Esophagus squamous epithelium (tissue), 4 donors: ENCODE results near the gene TRNP1.

Source experiments
- POLR2A ChIP-seq, 4 donors: fragments of 450-650 bp; IDR thresholded peaks; one replicate each; pipeline ENCODE4 v1.6.1; 2017; ENCODE audit warnings: antibody characterized with exemption in 4 of 4, mild to moderate bottlenecking in 4 of 4, moderate library complexity in 3 of 4
- TF ChIP-seq, protein P1 (sequence below), 6 experiments: fragments of 450-650 bp in 4 of 6; fragments of 200-600 bp in 2 of 6; sonication (generic) in 2 of 6; IDR thresholded peaks; one replicate each; pipeline ENCODE4 v1.5.1; 2016 to 2019; ENCODE audit warnings: antibody characterized with exemption in 6 of 6, mild to moderate bottlenecking in 4 of 6, moderate library complexity in 4 of 6

DNA sequence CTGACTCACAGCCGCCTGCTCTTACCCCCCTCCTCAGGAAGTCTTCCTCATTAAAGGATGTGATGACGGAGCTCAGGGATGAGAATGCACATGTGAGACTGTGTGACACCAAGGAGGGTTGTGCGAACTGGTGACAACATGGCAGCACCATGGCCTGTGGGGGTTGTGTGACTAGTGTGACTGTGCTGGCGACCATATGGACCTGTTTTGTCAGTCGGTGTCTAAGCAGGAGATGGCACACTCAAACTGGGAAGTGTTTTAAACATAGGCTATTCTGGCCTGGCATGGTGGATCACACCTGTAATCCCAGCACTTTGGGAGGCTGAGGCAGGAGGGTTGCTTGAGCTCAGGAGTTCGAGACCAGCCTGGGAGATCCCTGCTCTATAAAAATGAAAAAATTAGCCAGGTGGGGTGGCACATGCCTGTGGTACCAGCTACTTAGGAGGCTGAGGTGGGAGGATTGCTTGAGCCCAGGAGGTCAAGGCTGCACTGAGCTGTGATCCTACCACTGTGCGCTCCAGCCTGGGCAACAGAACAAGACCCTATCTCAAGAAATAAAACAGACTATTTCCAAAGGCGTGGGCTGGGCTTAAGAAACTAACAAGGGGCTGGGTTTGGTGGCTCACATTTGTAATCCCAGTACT, 7.4 kb downstream of the TRNP1 start:
- TF ChIP-seq, protein P1, sequence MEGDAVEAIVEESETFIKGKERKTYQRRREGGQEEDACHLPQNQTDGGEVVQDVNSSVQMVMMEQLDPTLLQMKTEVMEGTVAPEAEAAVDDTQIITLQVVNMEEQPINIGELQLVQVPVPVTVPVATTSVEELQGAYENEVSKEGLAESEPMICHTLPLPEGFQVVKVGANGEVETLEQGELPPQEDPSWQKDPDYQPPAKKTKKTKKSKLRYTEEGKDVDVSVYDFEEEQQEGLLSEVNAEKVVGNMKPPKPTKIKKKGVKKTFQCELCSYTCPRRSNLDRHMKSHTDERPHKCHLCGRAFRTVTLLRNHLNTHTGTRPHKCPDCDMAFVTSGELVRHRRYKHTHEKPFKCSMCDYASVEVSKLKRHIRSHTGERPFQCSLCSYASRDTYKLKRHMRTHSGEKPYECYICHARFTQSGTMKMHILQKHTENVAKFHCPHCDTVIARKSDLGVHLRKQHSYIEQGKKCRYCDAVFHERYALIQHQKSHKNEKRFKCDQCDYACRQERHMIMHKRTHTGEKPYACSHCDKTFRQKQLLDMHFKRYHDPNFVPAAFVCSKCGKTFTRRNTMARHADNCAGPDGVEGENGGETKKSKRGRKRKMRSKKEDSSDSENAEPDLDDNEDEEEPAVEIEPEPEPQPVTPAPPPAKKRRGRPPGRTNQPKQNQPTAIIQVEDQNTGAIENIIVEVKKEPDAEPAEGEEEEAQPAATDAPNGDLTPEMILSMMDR (IDR thresholded peaks at IDR 0.05), result no peak
- no peak for TF ChIP-seq POLR2A (IDR thresholded peaks at IDR 0.05)
